Astrocyte (in vitro differentiated cells and primary cell): Measurements from ENCODE around the gene CHD6. TPM values are rescaled to one million over a fixed set of nuclear protein-coding genes. Genes with fewer than 3 reads are reported as not detected.

Experiments
- DNase-seq: peaks from one replicate; pipeline ENCODE4 v3.0.0-alpha.2; 2010; ENCODE audit warnings: low read depth
- FAIRE-seq: peaks from 2 replicates; lab custom pipeline; 2011; peaks lifted over from hg19 to GRCh38; lab: Jason Lieb, UNC
- H2AFZ ChIP-seq: 2 replicates; pipeline ENCODE4 v1.6.0; 2012; ENCODE audit warnings: low read depth, low read length, inconsistent platforms
- H3K27ac ChIP-seq: 2 replicates; pipeline ENCODE4 v1.5.1; 2011; ENCODE audit warnings: low read depth, low read length, inconsistent platforms
- H3K27me3 ChIP-seq: 2 replicates; pipeline ENCODE4 v1.6.0; 2011; ENCODE audit warnings: low read length, inconsistent platforms; ENCODE audit not compliant: insufficient read depth
- H3K36me3 ChIP-seq: 2 replicates; pipeline ENCODE4 v1.5.1; 2011; ENCODE audit warnings: low read length, inconsistent platforms; ENCODE audit not compliant: insufficient read depth
- H3K4me1 ChIP-seq: 2 replicates; pipeline ENCODE4 v1.5.1; 2011; ENCODE audit warnings: low read length, inconsistent platforms; ENCODE audit not compliant: insufficient read depth
- H3K4me2 ChIP-seq: 2 replicates; pipeline ENCODE4 v1.6.0; 2012; ENCODE audit warnings: low read length, inconsistent platforms
- H3K4me3 ChIP-seq: 2 replicates; pipeline ENCODE4 v1.5.1; 2011; ENCODE audit warnings: low read depth, mild to moderate bottlenecking, low read length, inconsistent platforms; ENCODE audit not compliant: insufficient read depth
- H3K79me2 ChIP-seq: 2 replicates; pipeline ENCODE4 v1.6.0; 2012; ENCODE audit warnings: mild to moderate bottlenecking, low read length, inconsistent platforms; ENCODE audit not compliant: insufficient read depth
- H3K9ac ChIP-seq: 2 replicates; pipeline ENCODE4 v1.6.0; 2012; ENCODE audit warnings: mild to moderate bottlenecking, low read length, inconsistent platforms
- H3K9me3 ChIP-seq: 2 replicates; pipeline ENCODE4 v1.5.1; 2012; ENCODE audit warnings: low read depth, mild to moderate bottlenecking, low read length, inconsistent platforms; ENCODE audit not compliant: insufficient read depth
- H4K20me1 ChIP-seq: 2 replicates; pipeline ENCODE4 v1.6.0; 2012; ENCODE audit warnings: low read length, inconsistent platforms; ENCODE audit not compliant: insufficient read depth
- H3K27ac Mint-ChIP-seq: one replicate; pipeline ENCODE4 v1.8.0; 2021; ENCODE audit warnings: mild to moderate bottlenecking, mixed read lengths; ENCODE audit not compliant: unreplicated experiment
- H3K27me3 Mint-ChIP-seq: one replicate; pipeline ENCODE4 v1.8.0; 2021; ENCODE audit warnings: low read depth, mixed read lengths; ENCODE audit not compliant: unreplicated experiment
- H3K36me3 Mint-ChIP-seq: one replicate; pipeline ENCODE4 v1.8.0; 2021; ENCODE audit warnings: low read depth, mixed read lengths; ENCODE audit not compliant: unreplicated experiment
- H3K4me1 Mint-ChIP-seq: one replicate; pipeline ENCODE4 v1.8.0; 2021; ENCODE audit warnings: low read depth, mixed read lengths; ENCODE audit not compliant: unreplicated experiment
- H3K4me3 Mint-ChIP-seq: one replicate; pipeline ENCODE4 v1.8.0; 2021; ENCODE audit warnings: mild to moderate bottlenecking, moderate library complexity, mixed read lengths; ENCODE audit not compliant: unreplicated experiment
- H3K9me3 Mint-ChIP-seq: one replicate; pipeline ENCODE4 v1.8.0; 2021; ENCODE audit warnings: mild to moderate bottlenecking, mixed read lengths; ENCODE audit not compliant: unreplicated experiment
- EZH2 ChIP-seq: IDR thresholded peaks from 2 replicates; pipeline ENCODE4 v1.6.1; 2012; ENCODE audit warnings: mild to moderate bottlenecking, low read length, inconsistent platforms; ENCODE audit not compliant: insufficient read depth
- total RNA-seq: library from RNA; stranded (reverse); gene quantifications from 2 replicates; pipeline ENCODE4 v1.2.1, GENCODE V29; 2021
- TF ChIP-seq, protein P1 (sequence below): IDR thresholded peaks from 2 replicates; pipeline ENCODE4 v1.5.1; 2011; ENCODE audit warnings: low read depth, mild to moderate bottlenecking, inconsistent platforms, low read length, moderate library complexity; ENCODE audit not compliant: insufficient read depth

Gene CHD6
- total RNA-seq, 1 donor from 2014 or later, result 44.7 TPM

GRCh38 chr20:41371371-41371770 is 246.8 kb downstream of the CHD6 start:
- Histone ChIP-seq H3K79me2 (no peaks in the 10 kb centered on the region), H3K4me3 (no peak overlapping the region), H3K4me1 (no peaks in the 10 kb centered on the region), H2AFZ (no peak overlapping the region), H3K36me3 (no peaks in the 10 kb centered on the region), H3K4me2 (no peak overlapping the region), H3K27ac (no peak overlapping the region), H3K9ac (no peak overlapping the region), H3K27me3 (peaks cover 17% of the 10 kb centered on the region), H3K9me3 (peaks cover 7% of the 10 kb centered on the region), H4K20me1 (no peaks in the 10 kb centered on the region)
- TF ChIP-seq, protein P1, sequence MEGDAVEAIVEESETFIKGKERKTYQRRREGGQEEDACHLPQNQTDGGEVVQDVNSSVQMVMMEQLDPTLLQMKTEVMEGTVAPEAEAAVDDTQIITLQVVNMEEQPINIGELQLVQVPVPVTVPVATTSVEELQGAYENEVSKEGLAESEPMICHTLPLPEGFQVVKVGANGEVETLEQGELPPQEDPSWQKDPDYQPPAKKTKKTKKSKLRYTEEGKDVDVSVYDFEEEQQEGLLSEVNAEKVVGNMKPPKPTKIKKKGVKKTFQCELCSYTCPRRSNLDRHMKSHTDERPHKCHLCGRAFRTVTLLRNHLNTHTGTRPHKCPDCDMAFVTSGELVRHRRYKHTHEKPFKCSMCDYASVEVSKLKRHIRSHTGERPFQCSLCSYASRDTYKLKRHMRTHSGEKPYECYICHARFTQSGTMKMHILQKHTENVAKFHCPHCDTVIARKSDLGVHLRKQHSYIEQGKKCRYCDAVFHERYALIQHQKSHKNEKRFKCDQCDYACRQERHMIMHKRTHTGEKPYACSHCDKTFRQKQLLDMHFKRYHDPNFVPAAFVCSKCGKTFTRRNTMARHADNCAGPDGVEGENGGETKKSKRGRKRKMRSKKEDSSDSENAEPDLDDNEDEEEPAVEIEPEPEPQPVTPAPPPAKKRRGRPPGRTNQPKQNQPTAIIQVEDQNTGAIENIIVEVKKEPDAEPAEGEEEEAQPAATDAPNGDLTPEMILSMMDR, result no peak
- no peak for TF ChIP-seq EZH2
- H3K4me1 Mint-ChIP-seq, result no peaks in the 10 kb centered on the region
- FAIRE-seq (no peak), DNase-seq (no peak)
- peaks cover 22% of the 10 kb centered on the region for H3K9me3 Mint-ChIP-seq
- H3K27ac Mint-ChIP-seq, result no peak overlapping the region
- H3K27me3 Mint-ChIP-seq, result peaks cover 48% of the 10 kb centered on the region
- peaks cover 7% of the 10 kb centered on the region for H3K36me3 Mint-ChIP-seq
- no peak overlapping the region for H3K4me3 Mint-ChIP-seq

DNA sequence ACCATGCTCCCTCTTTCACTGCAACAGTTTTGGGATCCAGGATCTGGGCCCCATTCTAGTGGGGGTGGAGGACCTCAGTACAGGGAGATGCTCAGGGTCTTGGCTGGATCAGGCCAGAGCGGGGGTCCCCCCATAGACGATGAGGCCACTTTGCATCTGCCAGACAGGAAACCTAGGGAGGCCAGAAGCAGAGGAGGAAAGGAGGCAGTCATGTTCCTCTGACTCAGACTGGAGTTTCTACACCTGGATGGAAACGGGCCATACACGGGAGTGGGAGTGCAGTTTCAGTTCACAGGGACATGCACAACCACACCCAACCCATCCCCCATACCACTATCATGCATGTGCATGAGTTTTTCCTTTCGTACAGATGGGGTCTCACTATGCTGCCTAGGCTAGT is 248.0 kb downstream of the CHD6 start:
- Mint-ChIP-seq H3K9me3 (peaks cover 22% of the 10 kb centered on the region), H3K36me3 (peaks cover 4% of the 10 kb centered on the region), H3K4me3 (no peak overlapping the region), H3K4me1 (no peaks in the 10 kb centered on the region), H3K27ac (no peak overlapping the region), H3K27me3 (peaks cover 45% of the 10 kb centered on the region)
- Histone ChIP-seq H3K9ac (no peak overlapping the region), H3K79me2 (no peaks in the 10 kb centered on the region), H3K4me3 (no peak overlapping the region), H3K9me3 (peaks cover 7% of the 10 kb centered on the region), H3K27ac (no peak overlapping the region), H2AFZ (no peak overlapping the region), H3K4me1 (no peaks in the 10 kb centered on the region), H3K36me3 (no peaks in the 10 kb centered on the region), H3K4me2 (no peak overlapping the region), H3K27me3 (peaks cover 25% of the 10 kb centered on the region), H4K20me1 (no peaks in the 10 kb centered on the region)
- DNase-seq (no peak), FAIRE-seq (no peak)
- no peak for TF ChIP-seq EZH2
- TF ChIP-seq, protein P1, result no peak

DNA sequence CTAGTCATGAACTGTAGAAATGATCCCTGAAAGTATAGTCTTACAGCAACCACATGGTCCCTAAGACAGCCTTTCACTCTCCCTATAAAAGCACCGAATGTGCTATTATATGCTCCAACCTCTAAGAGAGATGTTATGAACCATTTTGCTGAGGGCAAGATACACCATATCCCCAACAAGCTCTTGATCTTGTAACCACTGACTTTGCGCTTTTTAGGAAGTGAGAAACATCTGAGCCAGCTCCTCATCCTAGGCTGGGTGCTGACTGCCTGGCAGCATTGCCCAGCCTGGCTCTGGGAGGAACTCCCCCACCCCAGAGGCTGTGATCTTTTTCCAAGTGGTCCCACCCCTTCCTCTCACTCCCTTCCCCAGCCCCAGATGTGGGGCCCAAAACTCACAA is 248.5 kb downstream of the CHD6 start:
- TF ChIP-seq EZH2, result no peak
- TF ChIP-seq, protein P1, result no peak
- no peak overlapping the region for H2AFZ ChIP-seq
- H3K4me2 ChIP-seq, result no peak overlapping the region
- H3K27me3 Mint-ChIP-seq, result peaks cover 49% of the 10 kb centered on the region
- peaks cover 22% of the 10 kb centered on the region for H3K9me3 Mint-ChIP-seq
- no peaks in the 10 kb centered on the region for H3K4me1 ChIP-seq
- H3K27ac Mint-ChIP-seq, result no peak overlapping the region
- H3K4me1 Mint-ChIP-seq, result no peaks in the 10 kb centered on the region
- FAIRE-seq (no peak), DNase-seq (no peak)
- no peak overlapping the region for H3K4me3 ChIP-seq
- peaks cover 26% of the 10 kb centered on the region for H3K27me3 ChIP-seq
- H4K20me1 ChIP-seq, result no peaks in the 10 kb centered on the region
- no peak overlapping the region for H3K27ac ChIP-seq
- H3K36me3 ChIP-seq, result no peaks in the 10 kb centered on the region
- H3K36me3 Mint-ChIP-seq, result peaks cover 4% of the 10 kb centered on the region
- H3K4me3 Mint-ChIP-seq, result no peak overlapping the region
- peaks cover 7% of the 10 kb centered on the region for H3K9me3 ChIP-seq
- H3K9ac ChIP-seq, result no peak overlapping the region
- H3K79me2 ChIP-seq, result no peaks in the 10 kb centered on the region
